Neutrophil (primary cell): ENCODE data around the gene FUT8.

Source experiments
- H3K27ac ChIP-seq: fragments of 200-600 bp; sonication (generic); 2 replicates; pipeline ENCODE4 v1.5.1; 2016; ENCODE audit warnings: mild to moderate bottlenecking, moderate library complexity
- H3K27me3 ChIP-seq: fragments of 200-600 bp; sonication (generic); 2 replicates; pipeline ENCODE4 v1.6.0; 2016; ENCODE audit warnings: mild to moderate bottlenecking
- H3K36me3 ChIP-seq: fragments of 200-600 bp; sonication (generic); 2 replicates; pipeline ENCODE4 v1.5.1; 2017
- H3K4me1 ChIP-seq, 2 experiments: fragments of 200-600 bp in 1 of 2; sonication (generic) in 1 of 2; 1 replicate in 1 of 2; 2 replicates in 1 of 2; pipeline versions ENCODE4 v1.5.1 to v1.6.1; 2013 to 2016; ENCODE audit warnings: low read depth in 1 of 2, low read length in 1 of 2, mild to moderate bottlenecking in 1 of 2, moderate library complexity in 1 of 2; ENCODE audit not compliant: control insufficient read depth in 1 of 2, insufficient read depth in 1 of 2
- H3K4me3 ChIP-seq, 2 experiments: fragments of 200-600 bp in 1 of 2; sonication (generic) in 1 of 2; 1 replicate in 1 of 2; 2 replicates in 1 of 2; pipeline ENCODE4 v1.5.1; 2013 to 2016; ENCODE audit warnings: low read depth in 1 of 2, low read length in 1 of 2, mild to moderate bottlenecking in 1 of 2, moderate library complexity in 1 of 2
- H3K9me3 ChIP-seq: fragments of 200-600 bp; sonication (generic); 2 replicates; pipeline ENCODE4 v1.5.1; 2016
- CTCF ChIP-seq: fragments of 200-600 bp; sonication (generic); IDR thresholded peaks from 2 replicates; pipeline ENCODE4 v1.5.1; 2016; ENCODE audit warnings: antibody characterized with exemption

Gene FUT8

GRCh38 chr14:65469903-65470302 lies 57.4 kb downstream of the FUT8 start:
- Histone ChIP-seq H3K27me3 (no peaks in the 10 kb centered on the region), H3K9me3 (no peaks in the 10 kb centered on the region), H3K4me3 (no peak overlapping the region), H3K27ac (no peak overlapping the region), H3K36me3 (no peaks in the 10 kb centered on the region), H3K4me1 (no peaks in the 10 kb centered on the region)
- TF ChIP-seq CTCF: no peak

- no peak overlapping the region for H3K27ac ChIP-seq
- no peaks in the 10 kb centered on the region for H3K27me3 ChIP-seq
- H3K36me3 ChIP-seq: no peaks in the 10 kb centered on the region
- H3K4me3 ChIP-seq: no peak overlapping the region
- H3K4me1 ChIP-seq: no peaks in the 10 kb centered on the region
- H3K9me3 ChIP-seq: no peaks in the 10 kb centered on the region
- TF ChIP-seq CTCF: no peak
Observed at GRCh38 chr14:65470404-65470880, 57.9 kb downstream of the FUT8 start.

DNA sequence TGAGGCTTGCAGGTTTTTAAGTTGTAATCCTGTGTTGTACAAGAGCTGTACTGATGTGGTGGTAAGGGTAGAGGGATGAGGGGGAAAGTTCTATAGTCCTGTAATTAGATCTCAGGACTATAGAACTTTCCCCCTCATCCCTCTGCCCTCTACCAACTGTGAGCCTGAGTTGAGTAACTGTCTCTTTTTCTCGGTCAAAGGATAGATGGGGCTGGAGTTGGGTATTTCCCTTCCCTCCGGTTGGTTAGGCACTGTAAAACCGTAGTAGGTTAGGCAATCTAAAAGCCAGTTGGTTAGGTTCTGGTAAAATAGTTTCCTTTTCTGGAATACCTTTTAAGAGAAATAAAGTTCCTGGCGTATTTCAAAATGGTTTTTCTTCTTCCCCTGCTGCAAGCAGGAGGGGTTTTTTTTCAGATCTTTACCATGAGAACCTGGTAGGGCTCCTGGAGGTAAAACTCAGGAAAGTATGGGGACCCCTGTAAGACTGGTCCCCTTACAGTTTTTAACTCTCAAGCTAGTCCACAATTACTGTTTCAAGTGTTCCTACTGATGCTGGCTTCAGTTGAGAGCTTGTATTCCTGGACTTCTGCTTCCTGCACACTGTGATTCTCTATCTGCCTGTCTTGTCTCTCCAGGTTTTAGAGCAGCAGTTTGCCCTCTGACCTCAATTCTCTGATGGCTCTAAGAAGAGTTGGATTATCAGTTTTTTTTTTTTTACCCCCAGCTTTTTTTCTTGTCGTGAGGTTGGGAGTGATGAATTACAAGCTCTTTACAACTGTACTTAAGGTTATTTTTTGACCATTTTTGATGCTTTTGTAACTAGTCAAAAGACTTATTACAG lies 58.7 kb downstream of the FUT8 start:
- H3K4me1 ChIP-seq: no peaks in the 10 kb centered on the region
- no peak for TF ChIP-seq CTCF
- no peaks in the 10 kb centered on the region for H3K36me3 ChIP-seq
- H3K9me3 ChIP-seq: no peaks in the 10 kb centered on the region
- no peak overlapping the region for H3K4me3 ChIP-seq
- H3K27ac ChIP-seq: no peak overlapping the region
- no peaks in the 10 kb centered on the region for H3K27me3 ChIP-seq

DNA sequence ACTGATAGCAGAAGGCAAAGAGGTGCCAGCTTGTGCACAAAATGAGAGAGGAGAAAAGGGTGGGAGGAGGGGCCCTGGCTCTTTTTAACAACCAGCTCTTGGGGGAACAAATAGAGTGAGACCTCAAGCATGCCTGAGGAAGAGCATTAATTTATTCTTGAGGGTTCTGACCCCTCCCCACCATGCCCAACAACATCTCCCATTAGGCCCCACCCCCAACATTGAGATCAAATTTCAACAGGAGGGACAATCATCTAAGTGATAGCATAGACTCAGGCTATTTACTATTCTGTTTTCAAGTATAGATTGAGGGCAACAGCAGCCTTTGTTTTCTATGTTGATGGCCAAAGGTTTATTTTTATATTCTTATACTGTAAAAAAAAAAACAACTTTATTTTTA lies 59.7 kb downstream of the FUT8 start:
- H3K27ac ChIP-seq: no peak overlapping the region
- H3K4me3 ChIP-seq: no peak overlapping the region
- no peaks in the 10 kb centered on the region for H3K9me3 ChIP-seq
- no peaks in the 10 kb centered on the region for H3K4me1 ChIP-seq
- H3K36me3 ChIP-seq: no peaks in the 10 kb centered on the region
- no peaks in the 10 kb centered on the region for H3K27me3 ChIP-seq
- TF ChIP-seq CTCF: no peak

GRCh38 chr14:65476273-65476941 lies 63.9 kb downstream of the FUT8 start:
- no peaks in the 10 kb centered on the region for H3K36me3 ChIP-seq
- no peaks in the 10 kb centered on the region for H3K9me3 ChIP-seq
- no peak for TF ChIP-seq CTCF
- no peak overlapping the region for H3K4me3 ChIP-seq
- H3K27ac ChIP-seq: no peak overlapping the region
- no peaks in the 10 kb centered on the region for H3K27me3 ChIP-seq
- no peaks in the 10 kb centered on the region for H3K4me1 ChIP-seq
